ENCODE data around the gene KL.

The KL gene

GRCh38 chr13:33073338-33073737, 57.1 kb downstream of the KL start:
- TF ChIP-seq, protein P1, sequence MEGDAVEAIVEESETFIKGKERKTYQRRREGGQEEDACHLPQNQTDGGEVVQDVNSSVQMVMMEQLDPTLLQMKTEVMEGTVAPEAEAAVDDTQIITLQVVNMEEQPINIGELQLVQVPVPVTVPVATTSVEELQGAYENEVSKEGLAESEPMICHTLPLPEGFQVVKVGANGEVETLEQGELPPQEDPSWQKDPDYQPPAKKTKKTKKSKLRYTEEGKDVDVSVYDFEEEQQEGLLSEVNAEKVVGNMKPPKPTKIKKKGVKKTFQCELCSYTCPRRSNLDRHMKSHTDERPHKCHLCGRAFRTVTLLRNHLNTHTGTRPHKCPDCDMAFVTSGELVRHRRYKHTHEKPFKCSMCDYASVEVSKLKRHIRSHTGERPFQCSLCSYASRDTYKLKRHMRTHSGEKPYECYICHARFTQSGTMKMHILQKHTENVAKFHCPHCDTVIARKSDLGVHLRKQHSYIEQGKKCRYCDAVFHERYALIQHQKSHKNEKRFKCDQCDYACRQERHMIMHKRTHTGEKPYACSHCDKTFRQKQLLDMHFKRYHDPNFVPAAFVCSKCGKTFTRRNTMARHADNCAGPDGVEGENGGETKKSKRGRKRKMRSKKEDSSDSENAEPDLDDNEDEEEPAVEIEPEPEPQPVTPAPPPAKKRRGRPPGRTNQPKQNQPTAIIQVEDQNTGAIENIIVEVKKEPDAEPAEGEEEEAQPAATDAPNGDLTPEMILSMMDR (IDR thresholded peaks at IDR 0.05; ENCODE audit: low read depth, low read length): no peak
- H3K4me3 ChIP-seq (ENCODE audit: low read depth, low read length): no peak overlapping the region
- H3K36me3 ChIP-seq: no peaks in the 10 kb centered on the region
- no peak for DNase-seq
- no peaks in the 10 kb centered on the region for H3K27me3 ChIP-seq (ENCODE audit: insufficient read depth, low read depth, severe bottlenecking)
- H3K9me3 ChIP-seq (ENCODE audit: severe bottlenecking): no peaks in the 10 kb centered on the region
- no peak overlapping the region for H3K27ac ChIP-seq

DNA sequence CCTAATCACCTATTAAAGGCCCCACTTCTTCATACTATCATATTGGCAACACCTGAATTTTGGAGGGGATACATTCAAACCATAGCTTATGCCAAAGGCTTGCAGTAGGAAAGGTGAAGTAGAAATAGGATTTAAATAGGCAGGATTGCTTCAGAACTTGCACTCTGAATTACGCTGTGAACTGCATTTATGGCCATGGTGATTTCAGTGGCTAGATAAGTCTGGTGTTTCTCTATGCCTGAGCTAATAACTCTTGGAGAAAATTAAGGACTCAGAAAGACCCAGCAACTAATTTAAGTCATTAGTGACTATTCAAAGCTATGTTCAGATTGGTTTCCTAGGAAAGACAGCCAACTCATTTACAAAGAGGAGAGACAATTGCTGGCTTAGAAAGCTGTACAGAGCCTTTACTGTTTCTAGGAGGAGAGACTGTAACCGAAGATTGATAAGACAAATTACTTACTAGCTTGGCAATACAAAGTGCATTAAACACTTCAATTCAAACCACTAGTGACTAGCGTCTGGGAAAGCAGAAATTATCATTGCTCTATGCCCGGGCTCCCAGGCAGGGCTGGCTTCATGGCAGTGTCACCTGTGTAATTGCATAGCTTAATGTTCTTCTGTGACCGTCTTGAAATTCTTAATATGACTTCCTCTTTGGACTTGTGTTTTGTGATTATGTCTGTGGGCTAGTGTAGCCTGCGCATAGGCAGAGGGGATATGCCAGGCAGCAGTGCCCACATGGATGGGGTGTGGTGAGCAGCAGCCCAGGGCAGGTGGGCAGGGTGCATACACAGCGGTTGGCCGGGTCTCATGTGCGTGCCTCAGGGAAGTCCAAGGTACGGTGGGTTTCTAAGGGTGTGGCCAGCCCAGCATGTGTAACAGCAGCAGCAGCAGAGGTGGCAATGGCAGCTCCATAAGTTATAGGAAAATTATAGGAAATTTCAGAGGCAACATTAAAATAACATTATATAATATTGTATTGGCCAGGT, 60.1 kb downstream of the KL start:
- Histone ChIP-seq H3K9me3 (ENCODE audit: severe bottlenecking) (no peaks in the 10 kb centered on the region), H3K36me3 (no peaks in the 10 kb centered on the region), H3K27ac (no peak overlapping the region), H3K27me3 (ENCODE audit: insufficient read depth, low read depth, severe bottlenecking) (no peaks in the 10 kb centered on the region), H3K4me3 (ENCODE audit: low read depth, low read length) (no peak overlapping the region)
- DNase-seq: no peak
- TF ChIP-seq, protein P1 (IDR thresholded peaks at IDR 0.05; ENCODE audit: low read depth, low read length): no peak

- no peaks in the 10 kb centered on the region for H3K36me3 ChIP-seq
- TF ChIP-seq, protein P1 (IDR thresholded peaks at IDR 0.05; ENCODE audit: low read depth, low read length): no peak
- H3K27ac ChIP-seq: no peak overlapping the region
- no peak for DNase-seq
- H3K9me3 ChIP-seq (ENCODE audit: severe bottlenecking): no peaks in the 10 kb centered on the region
- H3K27me3 ChIP-seq (ENCODE audit: insufficient read depth, low read depth, severe bottlenecking): no peaks in the 10 kb centered on the region
- H3K4me3 ChIP-seq (ENCODE audit: low read depth, low read length): no peak overlapping the region
Observed at GRCh38 chr13:33078263-33078662, 62.0 kb downstream of the KL start.

DNA sequence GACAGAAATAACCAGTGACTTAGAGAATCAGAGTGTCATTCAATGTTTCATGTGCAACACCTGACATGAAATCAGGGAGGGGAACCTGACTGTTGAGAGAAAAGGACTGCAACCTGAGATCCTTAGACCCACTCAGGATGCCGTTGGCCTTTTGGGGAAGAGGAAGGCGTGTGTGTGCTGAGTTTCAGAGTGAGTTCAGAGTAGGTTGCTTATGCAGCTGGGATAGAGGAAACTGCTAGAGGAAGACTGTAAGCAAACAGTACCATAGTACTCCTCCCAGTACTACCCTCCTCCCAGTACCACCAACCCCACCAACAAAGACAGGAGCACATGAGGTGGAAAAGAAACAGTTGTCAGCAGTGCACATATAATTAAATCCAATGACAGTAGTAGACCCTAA, 63.7 kb downstream of the KL start:
- Histone ChIP-seq H3K9me3 (ENCODE audit: severe bottlenecking) (no peaks in the 10 kb centered on the region), H3K36me3 (no peaks in the 10 kb centered on the region), H3K27me3 (ENCODE audit: insufficient read depth, low read depth, severe bottlenecking) (no peaks in the 10 kb centered on the region), H3K4me3 (ENCODE audit: low read depth, low read length) (no peak overlapping the region), H3K27ac (no peak overlapping the region)
- DNase-seq: no peak
- TF ChIP-seq, protein P1 (IDR thresholded peaks at IDR 0.05; ENCODE audit: low read depth, low read length): no peak

DNA sequence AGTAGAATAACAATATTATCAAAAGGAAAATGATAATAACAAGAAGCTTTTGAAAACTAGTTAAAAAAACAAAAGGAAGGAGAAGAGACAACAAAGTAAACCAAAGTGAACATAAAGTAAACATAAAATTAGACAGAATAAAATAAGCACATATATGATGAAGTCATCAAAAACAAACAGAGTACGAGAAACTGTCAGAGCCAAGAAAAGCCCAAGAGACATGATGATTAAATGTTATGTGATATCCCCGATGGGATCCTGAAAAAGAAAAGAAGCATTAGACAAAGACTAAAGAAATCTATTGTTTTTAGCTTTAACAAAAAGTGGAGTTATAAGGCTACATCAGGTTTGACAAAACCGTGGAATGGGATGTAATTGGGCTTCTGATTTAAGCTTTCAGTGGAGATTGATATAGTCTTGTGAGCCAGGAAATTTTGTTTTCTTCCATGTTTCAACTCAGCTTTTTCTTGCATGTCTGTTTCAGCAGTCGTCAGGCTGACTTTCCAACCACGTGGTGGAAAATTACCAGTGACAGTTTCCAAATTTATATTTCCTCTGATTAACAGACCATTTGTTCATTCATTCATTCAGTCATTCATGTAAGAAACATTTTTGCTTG, 64.9 kb downstream of the KL start:
- Histone ChIP-seq H3K36me3 (no peaks in the 10 kb centered on the region), H3K27me3 (ENCODE audit: insufficient read depth, low read depth, severe bottlenecking) (no peaks in the 10 kb centered on the region), H3K4me3 (ENCODE audit: low read depth, low read length) (no peak overlapping the region), H3K9me3 (ENCODE audit: severe bottlenecking) (no peaks in the 10 kb centered on the region), H3K27ac (no peak overlapping the region)
- TF ChIP-seq, protein P1 (IDR thresholded peaks at IDR 0.05; ENCODE audit: low read depth, low read length): no peak
- DNase-seq: no peak

Measured in WERI-Rb-1 (cell line).